ENCODE data around the gene TXNRD1.

The TXNRD1 gene

DNA sequence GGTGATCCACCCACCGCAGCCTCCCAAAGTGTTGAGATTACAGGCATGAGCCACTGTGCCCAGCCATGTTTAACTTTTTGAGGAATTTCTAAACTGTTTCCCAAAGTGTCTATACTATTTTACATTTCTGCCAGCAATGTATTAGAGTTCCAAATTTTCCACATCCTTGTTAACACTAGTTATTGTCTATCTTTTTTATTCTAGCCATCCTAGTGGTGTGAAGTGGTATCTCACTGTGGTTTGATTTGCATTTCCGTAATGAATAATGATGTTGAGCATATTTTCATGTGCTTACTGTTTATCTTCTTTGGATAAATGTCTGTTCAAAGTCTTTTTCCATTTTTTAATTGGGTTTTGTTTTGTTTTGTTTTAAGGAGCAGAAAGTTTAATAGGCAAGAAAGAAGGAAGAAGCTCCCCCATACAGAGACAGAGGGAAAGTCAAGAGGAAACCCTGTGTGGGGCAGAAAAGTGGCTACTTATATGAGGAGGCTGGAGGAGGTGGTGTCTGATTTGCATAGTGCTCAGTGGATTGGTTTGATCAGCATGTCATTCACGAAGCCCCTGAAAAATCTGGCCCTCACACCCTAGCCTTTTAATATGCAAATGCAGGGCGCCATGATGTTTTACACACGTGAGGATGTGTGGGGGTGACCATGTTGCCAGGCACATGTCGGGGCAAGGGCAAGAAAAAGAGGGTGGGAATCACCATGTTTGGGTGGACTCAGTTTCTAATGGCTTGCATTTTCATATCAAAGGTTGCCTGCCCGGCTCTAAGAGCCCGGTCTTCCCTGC lies 14.9 kb downstream of the TXNRD1 start:
- H3K27ac ChIP-seq (ENCODE audit: low read depth, low read length), result no peak overlapping the region
- H3K4me2 ChIP-seq (ENCODE audit: low read length), result no peak overlapping the region
- H3K36me3 ChIP-seq (ENCODE audit: control insufficient read depth, low read length), result no peaks in the 10 kb centered on the region
- H3K4me3 ChIP-seq (ENCODE audit: low read length), result no peak overlapping the region
- H4K20me1 ChIP-seq (ENCODE audit: control insufficient read depth, insufficient read depth, low read depth, low read length), result no peaks in the 10 kb centered on the region
- TF ChIP-seq EZH2phosphoT487 (IDR thresholded peaks at IDR 0.05; ENCODE audit: borderline replicate concordance, low read length), result no peak
- H3K9me2 ChIP-seq (replicated peaks; ENCODE audit: control insufficient read depth, low read length), result no peaks in the 10 kb centered on the region
- no peaks in the 10 kb centered on the region for H3K27me3 ChIP-seq (ENCODE audit: control insufficient read depth, low read length)
- no peaks in the 10 kb centered on the region for H3K79me2 ChIP-seq (ENCODE audit: control insufficient read depth, low read length)
- no peaks in the 10 kb centered on the region for H3K4me1 ChIP-seq (ENCODE audit: control insufficient read depth, low read length)
- no peaks in the 10 kb centered on the region for H3F3A ChIP-seq (ENCODE audit: control insufficient read depth, insufficient read depth)
- H3K9me3 ChIP-seq (ENCODE audit: control insufficient read depth, insufficient read depth, low read length), result peaks cover 18% of the 10 kb centered on the region

DNA sequence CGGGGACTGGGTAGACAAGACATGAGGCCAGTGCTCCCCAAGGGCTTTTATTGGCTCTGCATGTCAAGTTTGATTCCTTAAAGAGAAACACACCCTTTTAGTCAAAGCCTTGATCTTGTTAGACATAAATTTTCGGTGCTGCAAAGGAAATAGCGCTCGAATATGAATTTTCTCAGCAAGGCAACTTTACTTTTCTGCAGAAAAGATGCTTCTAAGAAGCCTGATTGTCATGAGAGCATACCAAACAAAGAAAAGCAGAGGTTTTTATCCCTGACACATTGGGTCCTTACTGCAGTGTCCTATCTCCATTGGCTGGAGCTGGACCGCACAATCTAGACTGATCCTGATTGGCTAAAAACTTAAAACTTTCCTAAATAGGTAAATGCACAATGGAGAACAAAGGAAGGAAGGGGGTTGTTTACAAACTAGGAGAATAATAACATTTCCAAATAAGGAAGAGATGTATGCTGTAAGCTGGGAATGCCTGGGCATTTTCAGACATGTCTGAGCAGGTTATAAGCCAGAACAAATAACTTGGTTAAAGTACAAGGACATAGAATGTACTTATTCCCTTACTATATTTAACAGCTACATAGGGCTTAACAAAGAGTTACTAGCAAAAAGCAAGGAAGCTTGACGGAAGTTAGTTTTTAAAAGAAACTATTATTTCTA lies 17.2 kb downstream of the TXNRD1 start:
- Histone ChIP-seq H3K4me1 (ENCODE audit: control insufficient read depth, low read length) (no peaks in the 10 kb centered on the region), H3K4me2 (ENCODE audit: low read length) (no peak overlapping the region), H3K4me3 (ENCODE audit: low read length) (no peak overlapping the region), H3K9me2 (replicated peaks; ENCODE audit: control insufficient read depth, low read length) (no peaks in the 10 kb centered on the region), H3K79me2 (ENCODE audit: control insufficient read depth, low read length) (no peaks in the 10 kb centered on the region), H3F3A (ENCODE audit: control insufficient read depth, insufficient read depth) (no peaks in the 10 kb centered on the region), H3K27ac (ENCODE audit: low read depth, low read length) (no peak overlapping the region), H4K20me1 (ENCODE audit: control insufficient read depth, insufficient read depth, low read depth, low read length) (no peaks in the 10 kb centered on the region), H3K27me3 (ENCODE audit: control insufficient read depth, low read length) (no peaks in the 10 kb centered on the region), H3K36me3 (ENCODE audit: control insufficient read depth, low read length) (no peaks in the 10 kb centered on the region), H3K9me3 (ENCODE audit: control insufficient read depth, insufficient read depth, low read length) (peaks cover 21% of the 10 kb centered on the region)
- TF ChIP-seq, protein P1, sequence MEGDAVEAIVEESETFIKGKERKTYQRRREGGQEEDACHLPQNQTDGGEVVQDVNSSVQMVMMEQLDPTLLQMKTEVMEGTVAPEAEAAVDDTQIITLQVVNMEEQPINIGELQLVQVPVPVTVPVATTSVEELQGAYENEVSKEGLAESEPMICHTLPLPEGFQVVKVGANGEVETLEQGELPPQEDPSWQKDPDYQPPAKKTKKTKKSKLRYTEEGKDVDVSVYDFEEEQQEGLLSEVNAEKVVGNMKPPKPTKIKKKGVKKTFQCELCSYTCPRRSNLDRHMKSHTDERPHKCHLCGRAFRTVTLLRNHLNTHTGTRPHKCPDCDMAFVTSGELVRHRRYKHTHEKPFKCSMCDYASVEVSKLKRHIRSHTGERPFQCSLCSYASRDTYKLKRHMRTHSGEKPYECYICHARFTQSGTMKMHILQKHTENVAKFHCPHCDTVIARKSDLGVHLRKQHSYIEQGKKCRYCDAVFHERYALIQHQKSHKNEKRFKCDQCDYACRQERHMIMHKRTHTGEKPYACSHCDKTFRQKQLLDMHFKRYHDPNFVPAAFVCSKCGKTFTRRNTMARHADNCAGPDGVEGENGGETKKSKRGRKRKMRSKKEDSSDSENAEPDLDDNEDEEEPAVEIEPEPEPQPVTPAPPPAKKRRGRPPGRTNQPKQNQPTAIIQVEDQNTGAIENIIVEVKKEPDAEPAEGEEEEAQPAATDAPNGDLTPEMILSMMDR (IDR thresholded peaks at IDR 0.05; ENCODE audit: low read depth, low read length, poor library complexity, severe bottlenecking), result no peak
- no peak for TF ChIP-seq EZH2phosphoT487 (IDR thresholded peaks at IDR 0.05; ENCODE audit: borderline replicate concordance, low read length)

DNA sequence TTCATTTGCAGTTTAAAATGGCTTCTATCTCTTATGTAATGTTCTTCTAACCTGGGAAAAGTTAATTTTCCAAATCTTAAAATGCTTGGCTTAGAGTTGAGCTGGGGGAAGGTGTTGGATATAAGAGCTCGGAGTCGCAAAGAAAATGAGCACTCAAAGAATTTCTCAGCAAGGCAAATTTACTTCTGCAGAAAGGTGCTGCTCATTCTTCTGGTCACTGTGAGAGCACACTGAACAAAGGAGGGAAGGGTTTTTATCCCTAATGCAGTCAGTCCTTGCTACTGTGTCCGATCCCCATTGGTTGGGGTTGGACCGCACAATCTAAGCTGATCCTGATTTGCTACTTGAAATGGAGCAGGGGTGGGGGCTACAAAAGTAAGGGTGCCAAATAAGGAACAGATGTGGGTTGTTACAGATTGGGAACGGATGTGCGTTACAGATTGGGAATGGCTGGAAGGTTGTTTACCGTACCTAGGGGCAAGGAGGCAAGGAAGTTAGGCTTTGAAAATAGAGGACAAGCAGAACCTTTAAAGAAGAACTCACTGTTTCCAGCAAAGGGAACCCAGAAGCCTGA lies 19.4 kb downstream of the TXNRD1 start:
- Histone ChIP-seq H3K4me1 (ENCODE audit: control insufficient read depth, low read length) (no peaks in the 10 kb centered on the region), H3K9me3 (ENCODE audit: control insufficient read depth, insufficient read depth, low read length) (peaks cover 21% of the 10 kb centered on the region), H3K36me3 (ENCODE audit: control insufficient read depth, low read length) (no peaks in the 10 kb centered on the region), H3K27ac (ENCODE audit: low read depth, low read length) (no peak overlapping the region), H3K27me3 (ENCODE audit: control insufficient read depth, low read length) (no peaks in the 10 kb centered on the region), H3F3A (ENCODE audit: control insufficient read depth, insufficient read depth) (no peaks in the 10 kb centered on the region), H3K79me2 (ENCODE audit: control insufficient read depth, low read length) (no peaks in the 10 kb centered on the region), H3K4me2 (ENCODE audit: low read length) (no peak overlapping the region), H3K9me2 (replicated peaks; ENCODE audit: control insufficient read depth, low read length) (no peaks in the 10 kb centered on the region), H4K20me1 (ENCODE audit: control insufficient read depth, insufficient read depth, low read depth, low read length) (no peaks in the 10 kb centered on the region), H3K4me3 (ENCODE audit: low read length) (no peak overlapping the region)
- TF ChIP-seq, protein P1 (IDR thresholded peaks at IDR 0.05; ENCODE audit: low read depth, low read length, poor library complexity, severe bottlenecking), result no peak
- TF ChIP-seq EZH2phosphoT487 (IDR thresholded peaks at IDR 0.05; ENCODE audit: borderline replicate concordance, low read length), result no peak

Measured in DOHH2 (cell line).